ENCODE measurements around the gene ANO1.

ANO1 gene

GRCh38 chr11:70180906-70181305, 102.8 kb downstream of the ANO1 start:
- DNase-seq (ENCODE audit: low read depth, low spot score) = no peak
- Histone ChIP-seq H3K4me3 (ENCODE audit: low read length) (no peak overlapping the region), H3K27me3 (ENCODE audit: control insufficient read depth, insufficient read depth, low read length) (no peaks in the 10 kb centered on the region), H3K9me3 (ENCODE audit: control insufficient read depth, insufficient read depth, low read length) (no peaks in the 10 kb centered on the region), H3K4me1 (ENCODE audit: control insufficient read depth, insufficient read depth, low read length) (no peaks in the 10 kb centered on the region), H3K27ac (ENCODE audit: low read length) (no peak overlapping the region), H3K36me3 (ENCODE audit: control insufficient read depth, insufficient read depth, low read length) (no peaks in the 10 kb centered on the region)
- no CpG with 5 or more reads among the region's 11 CpGs for WGBS (ENCODE audit: insufficient coverage, insufficient read length)

GRCh38 chr11:70182266-70182665, 104.1 kb downstream of the ANO1 start:
- H3K4me3 ChIP-seq (ENCODE audit: low read length) = no peak overlapping the region
- no peak for DNase-seq (ENCODE audit: low read depth, low spot score)
- no peaks in the 10 kb centered on the region for H3K36me3 ChIP-seq (ENCODE audit: control insufficient read depth, insufficient read depth, low read length)
- WGBS (ENCODE audit: insufficient coverage, insufficient read length) = no CpG with 5 or more reads among the region's 18 CpGs
- no peaks in the 10 kb centered on the region for H3K9me3 ChIP-seq (ENCODE audit: control insufficient read depth, insufficient read depth, low read length)
- H3K4me1 ChIP-seq (ENCODE audit: control insufficient read depth, insufficient read depth, low read length) = no peaks in the 10 kb centered on the region
- H3K27ac ChIP-seq (ENCODE audit: low read length) = no peak overlapping the region
- no peaks in the 10 kb centered on the region for H3K27me3 ChIP-seq (ENCODE audit: control insufficient read depth, insufficient read depth, low read length)

- no CpG with 5 or more reads among the region's 1 CpG for WGBS (ENCODE audit: insufficient coverage, insufficient read length)
- no peak for DNase-seq (ENCODE audit: low read depth, low spot score)
- Histone ChIP-seq H3K27me3 (ENCODE audit: control insufficient read depth, insufficient read depth, low read length) (no peaks in the 10 kb centered on the region), H3K36me3 (ENCODE audit: control insufficient read depth, insufficient read depth, low read length) (no peaks in the 10 kb centered on the region), H3K4me3 (ENCODE audit: low read length) (no peak overlapping the region), H3K27ac (ENCODE audit: low read length) (no peak overlapping the region), H3K9me3 (ENCODE audit: control insufficient read depth, insufficient read depth, low read length) (no peaks in the 10 kb centered on the region), H3K4me1 (ENCODE audit: control insufficient read depth, insufficient read depth, low read length) (no peaks in the 10 kb centered on the region)
These were observed 104.9 kb downstream of the ANO1 start for GRCh38 chr11:70183032-70183431.

GRCh38 chr11:70183483-70184176, 105.5 kb downstream of the ANO1 start:
- no peak for DNase-seq (ENCODE audit: low read depth, low spot score)
- WGBS (ENCODE audit: insufficient coverage, insufficient read length) = no CpG with 5 or more reads among the region's 11 CpGs
- no peaks in the 10 kb centered on the region for H3K4me1 ChIP-seq (ENCODE audit: control insufficient read depth, insufficient read depth, low read length)
- no peak overlapping the region for H3K4me3 ChIP-seq (ENCODE audit: low read length)
- H3K36me3 ChIP-seq (ENCODE audit: control insufficient read depth, insufficient read depth, low read length) = no peaks in the 10 kb centered on the region
- H3K27ac ChIP-seq (ENCODE audit: low read length) = no peak overlapping the region
- no peaks in the 10 kb centered on the region for H3K9me3 ChIP-seq (ENCODE audit: control insufficient read depth, insufficient read depth, low read length)
- H3K27me3 ChIP-seq (ENCODE audit: control insufficient read depth, insufficient read depth, low read length) = no peaks in the 10 kb centered on the region

GRCh38 chr11:70184396-70184795, 106.3 kb downstream of the ANO1 start:
- no peak for DNase-seq (ENCODE audit: low read depth, low spot score)
- no peak overlapping the region for H3K27ac ChIP-seq (ENCODE audit: low read length)

GRCh38 chr11:70185348-70186055, 107.4 kb downstream of the ANO1 start:
- no peaks in the 10 kb centered on the region for H3K4me1 ChIP-seq (ENCODE audit: control insufficient read depth, insufficient read depth, low read length)
- no peaks in the 10 kb centered on the region for H3K9me3 ChIP-seq (ENCODE audit: control insufficient read depth, insufficient read depth, low read length)
- no peaks in the 10 kb centered on the region for H3K27me3 ChIP-seq (ENCODE audit: control insufficient read depth, insufficient read depth, low read length)
- no peak overlapping the region for H3K4me3 ChIP-seq (ENCODE audit: low read length)
- H3K36me3 ChIP-seq (ENCODE audit: control insufficient read depth, insufficient read depth, low read length) = no peaks in the 10 kb centered on the region
- WGBS (ENCODE audit: insufficient coverage, insufficient read length) = no CpG with 5 or more reads among the region's 28 CpGs
- no peak overlapping the region for H3K27ac ChIP-seq (ENCODE audit: low read length)
- no peak for DNase-seq (ENCODE audit: low read depth, low spot score)

More at GRCh38 chr11:70184396-70184795, 106.3 kb downstream of the ANO1 start:
- no CpG with 5 or more reads among the region's 9 CpGs for WGBS (ENCODE audit: insufficient coverage, insufficient read length)
- H3K4me3 ChIP-seq (ENCODE audit: low read length) = no peak overlapping the region
- H3K36me3 ChIP-seq (ENCODE audit: control insufficient read depth, insufficient read depth, low read length) = no peaks in the 10 kb centered on the region
- H3K4me1 ChIP-seq (ENCODE audit: control insufficient read depth, insufficient read depth, low read length) = no peaks in the 10 kb centered on the region
- H3K9me3 ChIP-seq (ENCODE audit: control insufficient read depth, insufficient read depth, low read length) = no peaks in the 10 kb centered on the region
- H3K27me3 ChIP-seq (ENCODE audit: control insufficient read depth, insufficient read depth, low read length) = no peaks in the 10 kb centered on the region

- Histone ChIP-seq H3K27me3 (ENCODE audit: control insufficient read depth, insufficient read depth, low read length) (no peaks in the 10 kb centered on the region), H3K36me3 (ENCODE audit: control insufficient read depth, insufficient read depth, low read length) (no peaks in the 10 kb centered on the region), H3K4me3 (ENCODE audit: low read length) (no peak overlapping the region), H3K9me3 (ENCODE audit: control insufficient read depth, insufficient read depth, low read length) (no peaks in the 10 kb centered on the region), H3K4me1 (ENCODE audit: control insufficient read depth, insufficient read depth, low read length) (no peaks in the 10 kb centered on the region), H3K27ac (ENCODE audit: low read length) (no peak overlapping the region)
- DNase-seq (ENCODE audit: low read depth, low spot score) = no peak
- no CpG with 5 or more reads among the region's 6 CpGs for WGBS (ENCODE audit: insufficient coverage, insufficient read length)
These were observed 108.3 kb downstream of the ANO1 start for GRCh38 chr11:70186420-70186819.

GRCh38 chr11:70186936-70187335, 108.8 kb downstream of the ANO1 start:
- Histone ChIP-seq H3K27me3 (ENCODE audit: control insufficient read depth, insufficient read depth, low read length) (no peaks in the 10 kb centered on the region), H3K9me3 (ENCODE audit: control insufficient read depth, insufficient read depth, low read length) (no peaks in the 10 kb centered on the region), H3K27ac (ENCODE audit: low read length) (no peak overlapping the region), H3K4me3 (ENCODE audit: low read length) (no peak overlapping the region), H3K36me3 (ENCODE audit: control insufficient read depth, insufficient read depth, low read length) (no peaks in the 10 kb centered on the region), H3K4me1 (ENCODE audit: control insufficient read depth, insufficient read depth, low read length) (no peaks in the 10 kb centered on the region)
- WGBS (ENCODE audit: insufficient coverage, insufficient read length) = no CpG with 5 or more reads among the region's 10 CpGs
- no peak for DNase-seq (ENCODE audit: low read depth, low spot score)

- Histone ChIP-seq H3K36me3 (ENCODE audit: control insufficient read depth, insufficient read depth, low read length) (no peaks in the 10 kb centered on the region), H3K27me3 (ENCODE audit: control insufficient read depth, insufficient read depth, low read length) (no peaks in the 10 kb centered on the region), H3K27ac (ENCODE audit: low read length) (no peak overlapping the region), H3K9me3 (ENCODE audit: control insufficient read depth, insufficient read depth, low read length) (no peaks in the 10 kb centered on the region), H3K4me3 (ENCODE audit: low read length) (no peak overlapping the region), H3K4me1 (ENCODE audit: control insufficient read depth, insufficient read depth, low read length) (no peaks in the 10 kb centered on the region)
- no peak for DNase-seq (ENCODE audit: low read depth, low spot score)
- no CpG with 5 or more reads among the region's 15 CpGs for WGBS (ENCODE audit: insufficient coverage, insufficient read length)
These were observed 109.7 kb downstream of the ANO1 start for GRCh38 chr11:70187771-70188170.

GRCh38 chr11:70189622-70190021, 111.5 kb downstream of the ANO1 start:
- Histone ChIP-seq H3K36me3 (ENCODE audit: control insufficient read depth, insufficient read depth, low read length) (no peaks in the 10 kb centered on the region), H3K27me3 (ENCODE audit: control insufficient read depth, insufficient read depth, low read length) (no peaks in the 10 kb centered on the region), H3K4me3 (ENCODE audit: low read length) (no peak overlapping the region), H3K4me1 (ENCODE audit: control insufficient read depth, insufficient read depth, low read length) (no peaks in the 10 kb centered on the region), H3K9me3 (ENCODE audit: control insufficient read depth, insufficient read depth, low read length) (no peaks in the 10 kb centered on the region), H3K27ac (ENCODE audit: low read length) (no peak overlapping the region)
- no CpG with 5 or more reads among the region's 11 CpGs for WGBS (ENCODE audit: insufficient coverage, insufficient read length)
- DNase-seq (ENCODE audit: low read depth, low spot score) = no peak
